Heart left ventricle (tissue), 16 donors: ENCODE data around the gene DIS3L2. TPM values are rescaled to one million over a fixed set of nuclear protein-coding genes. Genes with fewer than 3 reads are reported as not detected.
A peak's percentile ranks its signal among the peaks of the same experiment; 100 is the strongest.

Experiments used
- ATAC-seq, 4 donors: fragments of 200-7000 bp; cut with Tn5 transposase; one replicate each; pipeline ENCODE4 v1.9.1; 2020 to 2022; ENCODE audit warnings: moderate library complexity in 4 of 4, mild to moderate bottlenecking in 3 of 4, moderate number of reproducible peaks in 1 of 4
- DNase-seq, 5 donors: peaks; one replicate each; pipeline ENCODE4 v3.0.0-alpha.2; 2020
- H3K27ac ChIP-seq, 12 donors: fragments of 200-600 bp; sonication (generic) in 4 of 12; one replicate each; pipeline versions ENCODE4 v1.5.0 to v1.8.0; 2016 to 2022; ENCODE audit warnings: mild to moderate bottlenecking in 2 of 12
- H3K27me3 ChIP-seq, 9 donors: fragments of 200-600 bp; sonication (generic) in 2 of 9; one replicate each; pipeline versions ENCODE4 v1.5.1 to v1.8.0; 2016 to 2022; ENCODE audit warnings: mild to moderate bottlenecking in 3 of 9
- H3K36me3 ChIP-seq, 9 donors: fragments of 200-600 bp; sonication (generic) in 2 of 9; one replicate each; pipeline versions ENCODE4 v1.5.0 to v1.8.0; 2018 to 2022; ENCODE audit warnings: mild to moderate bottlenecking in 2 of 9
- H3K4me1 ChIP-seq, 12 donors: fragments of 200-600 bp; sonication (generic) in 4 of 12; one replicate each; pipeline versions ENCODE4 v1.5.0 to v1.8.0; 2016 to 2022; ENCODE audit warnings: mild to moderate bottlenecking in 3 of 12
- H3K4me3 ChIP-seq, 12 donors: fragments of 200-600 bp; sonication (generic) in 4 of 12; one replicate each; pipeline versions ENCODE4 v1.5.0 to v1.8.0; 2017 to 2022; ENCODE audit warnings: mild to moderate bottlenecking in 9 of 12, moderate library complexity in 4 of 12
- H3K9me3 ChIP-seq, 12 donors: fragments of 200-600 bp; sonication (generic) in 4 of 12; one replicate each; pipeline versions ENCODE4 v1.5.0 to v1.8.0; 2016 to 2022; ENCODE audit warnings: mild to moderate bottlenecking in 1 of 12
- POLR2A ChIP-seq, 2 donors: fragments of 450-650 bp; IDR thresholded peaks; one replicate each; pipeline ENCODE4 v1.6.1; 2017; ENCODE audit warnings: antibody characterized with exemption in 2 of 2, mild to moderate bottlenecking in 2 of 2, moderate library complexity in 2 of 2
- WGBS, 4 donors: extraction: QIAGEN DNeasy Blood & Tissue Kit in 2 of 4; methylation state at CpG; one replicate each; pipeline versions ENCODE4 v1.1.5 to v1.1.7; 2013 to 2018; 5-methylcytosine and 5-hydroxymethylcytosine counted together
- intact Hi-C, 10 donors: fragments of 100-400 bp; cut with DNase I; formaldehyde crosslinking; loops; one replicate each; pipeline versions ENCODE4 v1.11.1 to v1.14.2; 2022
- polyA plus RNA-seq, 2 donors: library from polyadenylated mRNA; stranded (reverse); fragments of 200-250 nt; gene quantifications; one replicate each; pipeline ENCODE4 v1.2.3, GENCODE V29; 2013
- total RNA-seq, 9 donors: library from RNA; depleted of rRNA in 2 of 9; stranded (reverse); fragments of >200 nt in 2 of 9; fragmentation: NEBNext Ultra II Directional in 3 of 9; extraction: Animal tissue kit (Norgen Biotek cat#: 25700) in 3 of 9; gene quantifications; one replicate each; pipeline versions ENCODE4 v1.1.0 to v1.2.4, GENCODE V29; 2016 to 2023
- TF ChIP-seq, protein P1 (sequence below), 12 donors: fragments of 200-600 bp; sonication (generic) in 4 of 12; IDR thresholded peaks; one replicate each; pipeline versions ENCODE4 v1.5.0 to v1.8.0; 2018 to 2022; ENCODE audit warnings: antibody characterized with exemption in 12 of 12, mild to moderate bottlenecking in 5 of 12
- donor health status: ischemic (EF 13 %, LVEDD 7.1; RV severe dilation, severe dysfunction).
- donor health status: healthy with polysubstance abuse.
- donor health status: DM: no; HTN: yes; CAD: no.
- donor health status: DM: no; HTN: no; CAD: no.
- donor health status: ischemic (EF 25% LVEDD 6.9; RV normal size, moderate dysfunction).
- donor health status: ischemic (EF 25% LVEDD 5.7; RV mildly dilated, moderate dysfunction).
- donor health status: healthy.
- donor health status: DM: yes; HTN: yes; CAD: no.
- donor health status: ischemic (EF 35%, LVEDD 5.7; RV mildly dilated, moderate dysfunction).
- donor health status: nonischemic (EF 11% LVEDD 7.7; RV severe dilation, severe dysfunction).
- donor health status: DM: yes; HTN: yes; CAD: no.
- donor health status: PGD.
- donor health status: ischemic (EF 29% LVEDD 5.4; RV normal size, mild dysfunction).
- donor health status: nonischemic (EF 23%, LVEDD 6.1; RV moderate dilation, normal function).

Gene DIS3L2
- total and polyA plus RNA-seq, 11 donors = 12.4 to 27.3 (median 21.8) TPM

GRCh38 chr2:232327105-232328031 is 365.9 kb downstream of the DIS3L2 start:
- Histone ChIP-seq H3K36me3 (no peaks in the 10 kb centered on the region), H3K9me3 (no peaks in the 10 kb centered on the region), H3K4me1 (peaks cover 0 to 8% (median 0%) of the 10 kb centered on the region in 12 donors), H3K4me3 (no peak overlapping the region), H3K27me3 (no peaks in the 10 kb centered on the region), H3K27ac (no peak overlapping the region)
- ATAC-seq (peak; percentile 16 to 69 (median 60)), DNase-seq (peak; percentile 52 to 87 (median 62))
- no peak for TF ChIP-seq POLR2A (IDR thresholded peaks at IDR 0.05)
- TF ChIP-seq, protein P1, sequence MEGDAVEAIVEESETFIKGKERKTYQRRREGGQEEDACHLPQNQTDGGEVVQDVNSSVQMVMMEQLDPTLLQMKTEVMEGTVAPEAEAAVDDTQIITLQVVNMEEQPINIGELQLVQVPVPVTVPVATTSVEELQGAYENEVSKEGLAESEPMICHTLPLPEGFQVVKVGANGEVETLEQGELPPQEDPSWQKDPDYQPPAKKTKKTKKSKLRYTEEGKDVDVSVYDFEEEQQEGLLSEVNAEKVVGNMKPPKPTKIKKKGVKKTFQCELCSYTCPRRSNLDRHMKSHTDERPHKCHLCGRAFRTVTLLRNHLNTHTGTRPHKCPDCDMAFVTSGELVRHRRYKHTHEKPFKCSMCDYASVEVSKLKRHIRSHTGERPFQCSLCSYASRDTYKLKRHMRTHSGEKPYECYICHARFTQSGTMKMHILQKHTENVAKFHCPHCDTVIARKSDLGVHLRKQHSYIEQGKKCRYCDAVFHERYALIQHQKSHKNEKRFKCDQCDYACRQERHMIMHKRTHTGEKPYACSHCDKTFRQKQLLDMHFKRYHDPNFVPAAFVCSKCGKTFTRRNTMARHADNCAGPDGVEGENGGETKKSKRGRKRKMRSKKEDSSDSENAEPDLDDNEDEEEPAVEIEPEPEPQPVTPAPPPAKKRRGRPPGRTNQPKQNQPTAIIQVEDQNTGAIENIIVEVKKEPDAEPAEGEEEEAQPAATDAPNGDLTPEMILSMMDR (IDR thresholded peaks at IDR 0.05) = peak; percentile 65 to 86 (median 72)
- intact Hi-C loops = loop anchor here (2.0 to 10.0 kb wide), 7 partner anchors 183 to 425 kb away; partner anchors contain the start of gene NPPC (in 2 of the 10)
- WGBS, 4 donors = 64 to 75% (median 72%) methylated on average over 12 of the region's 12 CpGs

DNA sequence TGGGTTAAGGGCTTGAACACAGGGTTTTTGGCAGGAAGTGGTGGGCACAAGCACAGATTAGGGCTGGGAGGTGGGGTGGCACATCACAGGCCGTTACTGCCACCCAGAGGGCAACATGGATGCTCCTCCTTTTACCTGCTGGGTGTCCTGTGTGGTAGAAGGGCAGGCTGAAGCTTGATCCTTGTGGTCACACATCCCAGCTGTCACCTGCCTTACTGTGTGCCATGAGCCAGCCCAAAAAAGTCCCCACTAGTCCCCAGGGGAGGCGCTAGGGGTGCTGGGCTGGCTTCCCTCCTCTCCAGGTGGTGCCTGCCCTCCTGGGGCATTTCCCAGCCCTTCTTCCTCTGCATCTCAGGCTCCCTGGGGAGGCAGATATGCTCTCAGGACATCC is 366.5 kb downstream of the DIS3L2 start:
- Histone ChIP-seq H3K4me1 (peaks cover 0 to 8% (median 0%) of the 10 kb centered on the region in 12 donors), H3K4me3 (no peak overlapping the region), H3K9me3 (no peaks in the 10 kb centered on the region), H3K27ac (no peak overlapping the region), H3K27me3 (no peaks in the 10 kb centered on the region), H3K36me3 (no peaks in the 10 kb centered on the region)
- DNase-seq (peak in 1 of 5 donors; percentile 12), ATAC-seq (no peak)
- TF ChIP-seq, protein P1 (IDR thresholded peaks at IDR 0.05) = no peak
- TF ChIP-seq POLR2A (IDR thresholded peaks at IDR 0.05) = no peak
- intact Hi-C loops = loop anchor here in 9 of 10 donors (2.0 to 10.0 kb wide), 7 partner anchors 183 to 426 kb away; partner anchors contain the start of gene NPPC (in 2 of the 9)
- 88 to 92% (median 89%) methylated on average over 2 of the region's 2 CpGs for WGBS, 4 donors

GRCh38 chr2:232328516-232329460 is 367.3 kb downstream of the DIS3L2 start:
- Histone ChIP-seq H3K4me1 (peaks cover 0 to 8% (median 0%) of the 10 kb centered on the region in 12 donors), H3K9me3 (no peaks in the 10 kb centered on the region), H3K27me3 (no peaks in the 10 kb centered on the region), H3K4me3 (no peak overlapping the region), H3K27ac (no peak overlapping the region), H3K36me3 (peaks cover 0 to 1% (median 0%) of the 10 kb centered on the region in 9 donors)
- ATAC-seq (no peak), DNase-seq (peak in 3 of 5 donors; percentile 6 to 53 (median 10))
- intact Hi-C loops = loop anchor here in 9 of 10 donors (2.0 to 10.0 kb wide), 7 partner anchors 184 to 426 kb away; partner anchors contain the start of gene NPPC (in 2 of the 9)
- TF ChIP-seq POLR2A (IDR thresholded peaks at IDR 0.05) = no peak
- TF ChIP-seq, protein P1 (IDR thresholded peaks at IDR 0.05) = no peak
- WGBS, 4 donors = 92 to 97% (median 96%) methylated on average over 10 to 14 of the region's 14 CpGs
